K562 (cell line): Measurements from ENCODE around the gene PPM1L. TPM values are rescaled to one million over a fixed set of nuclear protein-coding genes. Genes with fewer than 3 reads are reported as not detected.

Experiments used
- BRD9 ChIP-seq: fragments of 450-650 bp; IDR thresholded peaks from 2 replicates; pipeline ENCODE4 v1.6.1; 2018; ENCODE audit warnings: low read depth; ENCODE audit not compliant: partially characterized antibody
- COPS2 ChIP-seq: fragments of 450-650 bp; conservative IDR thresholded peaks from 2 replicates; pipeline ENCODE4 v1.6.1; 2016; ENCODE audit warnings: mild to moderate bottlenecking, moderate library complexity
- ERF ChIP-seq: fragments of 450-650 bp; formaldehyde crosslinking; IDR thresholded peaks from 2 replicates; pipeline ENCODE4 v1.4.0; 2020; ENCODE audit warnings: mild to moderate bottlenecking, mixed read lengths
- HDAC6 ChIP-seq: IDR thresholded peaks from 2 replicates; pipeline ENCODE4 v1.6.1; 2012; ENCODE audit warnings: low read depth, mild to moderate bottlenecking, control low read depth, inconsistent platforms, low read length, moderate library complexity
- NBN ChIP-seq: fragments of 450-650 bp; IDR thresholded peaks from 2 replicates; pipeline ENCODE4 v1.6.1; 2016; ENCODE audit warnings: low read depth, mild to moderate bottlenecking
- NFE2 ChIP-seq: IDR thresholded peaks from 2 replicates; pipeline ENCODE4 v1.6.1; 2014; ENCODE audit warnings: antibody characterized with exemption, low read depth
- RAD21 ChIP-seq, 2 experiments: fragments of 250-450 bp in 1 of 2; fragments of 450-650 bp in 1 of 2; sonication (Bioruptor Pico) in 1 of 2; formaldehyde crosslinking in 1 of 2; IDR thresholded peaks in 1 of 2; conservative IDR thresholded peaks in 1 of 2; 2 replicates each; pipeline versions ENCODE4 v1.4.0 to v1.8.0; 2020 to 2022; ENCODE audit warnings: mild to moderate bottlenecking in 2 of 2, moderate library complexity in 1 of 2
- RFX7 ChIP-seq: fragments of 250-450 bp; sonication (Bioruptor Pico); IDR thresholded peaks from 2 replicates; pipeline ENCODE4 v1.5.1; 2021; ENCODE audit warnings: mild to moderate bottlenecking
- SMC3 ChIP-seq: conservative IDR thresholded peaks from 2 replicates; pipeline ENCODE4 v1.6.1; 2011; ENCODE audit warnings: low read depth, low read length, improper control_type of control experiment; ENCODE audit not compliant: insufficient read depth
- TAL1 ChIP-seq: fragments of 450-650 bp; IDR thresholded peaks from 2 replicates; pipeline ENCODE4 v1.6.1; 2016; ENCODE audit warnings: mild to moderate bottlenecking
- ZNF354B ChIP-seq: fragments of 250-450 bp; sonication (Bioruptor Pico); IDR thresholded peaks from 2 replicates; pipeline ENCODE4 v1.4.0; 2020
- polyA plus RNA-seq, 8 experiments: library from polyadenylated mRNA; depleted of rRNA in 4 of 8; stranded (reverse) in 5 of 8; unstranded in 3 of 8; fragments of >200 nt; fragmentation: Nextera tagmentation in 2 of 8; fragmentation: Illumina TruSeq in 1 of 8; extraction: Ambion mirVana in 2 of 8; extraction: Trizol in 1 of 8; gene quantifications; 2 replicates each; pipeline versions ENCODE4 v1.2.1 to v1.2.3, GENCODE V29; 2011 to 2014; ENCODE audit warnings: inconsistent platforms in 1 of 8, missing spikeins in 1 of 8
- total RNA-seq, 7 experiments: library from RNA; depleted of rRNA in 6 of 7; stranded (reverse); fragments of >200 nt in 6 of 7; fragmentation: Illumina TruSeq in 2 of 7; extraction: Trizol in 2 of 7; gene quantifications; 2 replicates each; pipeline versions ENCODE4 v1.2.1 to v1.2.3, GENCODE V29; 2011 to 2021; ENCODE audit warnings: low replicate concordance in 1 of 7
- TF ChIP-seq, protein P1 (sequence below): fragments of 250-450 bp; sonication (Bioruptor Pico); IDR thresholded peaks from 2 replicates; pipeline ENCODE4 v1.4.0; 2020
- TF ChIP-seq, protein P2 (sequence below): fragments of 450-650 bp; IDR thresholded peaks from 2 replicates; pipeline ENCODE4 v1.6.1; 2017; ENCODE audit warnings: antibody characterized with exemption
- TF ChIP-seq, protein P3 (sequence below): sonication (generic); formaldehyde crosslinking; IDR thresholded peaks from 2 replicates; pipeline ENCODE4 v1.8.0; 2022; ENCODE audit warnings: mild to moderate bottlenecking, low read depth, missing genetic modification reagents
- TF ChIP-seq, protein P4 (sequence below): fragments of 250-450 bp; sonication (Bioruptor Pico); IDR thresholded peaks from 2 replicates; pipeline ENCODE4 v1.4.0; 2020; ENCODE audit warnings: mild to moderate bottlenecking, moderate library complexity

Gene PPM1L
- total and polyA plus RNA-seq, 9 of the 15 experiments (the other 6 are each of a cell fraction or from before 2014, with no cell fraction given), result 0.01 to 0.41 (median 0.14) TPM

DNA sequence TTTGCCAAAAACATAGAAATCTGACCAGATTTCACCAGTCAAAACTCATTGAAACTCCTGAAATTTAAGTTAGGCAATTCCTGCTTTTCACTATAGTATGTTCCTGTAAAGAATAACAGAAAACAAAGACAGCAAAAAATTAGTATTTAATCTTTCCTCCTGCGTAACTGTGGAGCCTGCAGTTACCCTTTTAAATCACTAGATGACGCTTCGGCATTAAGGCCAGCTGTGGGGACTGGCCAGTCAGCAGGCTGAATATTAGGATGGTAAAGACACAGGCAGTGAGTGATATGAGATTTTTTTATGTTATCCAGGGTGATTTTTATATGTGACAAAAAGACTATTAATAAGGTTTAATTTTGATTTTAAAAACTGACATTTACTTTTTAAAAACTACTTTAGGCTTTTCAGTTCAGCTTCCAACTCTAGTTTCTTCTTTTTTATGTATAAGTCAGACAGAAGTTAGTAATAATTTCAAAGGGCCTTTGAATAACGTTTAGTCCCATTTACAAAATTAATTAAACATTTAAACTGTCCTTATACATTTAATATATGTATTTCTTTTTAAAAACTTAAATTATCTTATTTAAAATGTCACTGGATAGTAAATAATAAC lies 165.1 kb downstream of the PPM1L start (continued):
- TF ChIP-seq HDAC6 (no peak), RFX7 (CRISPR knock-in tag) (no peak), NBN (no peak), ZNF354B (no peak), RAD21 (CRISPR knock-in tag; conservative IDR thresholded peaks at IDR 0.05 in 1 of 2, IDR thresholded peaks at IDR 0.05 in 1 of 2) (peak; percentile 75 to 80), COPS2 (no peak), TAL1 (no peak), SMC3 (0 out of 2 replicates have a peak, but pooled peaks have one; percentile 60), BRD9 (no peak), NFE2 (no peak), ERF (no peak)
- TF ChIP-seq, protein P1, sequence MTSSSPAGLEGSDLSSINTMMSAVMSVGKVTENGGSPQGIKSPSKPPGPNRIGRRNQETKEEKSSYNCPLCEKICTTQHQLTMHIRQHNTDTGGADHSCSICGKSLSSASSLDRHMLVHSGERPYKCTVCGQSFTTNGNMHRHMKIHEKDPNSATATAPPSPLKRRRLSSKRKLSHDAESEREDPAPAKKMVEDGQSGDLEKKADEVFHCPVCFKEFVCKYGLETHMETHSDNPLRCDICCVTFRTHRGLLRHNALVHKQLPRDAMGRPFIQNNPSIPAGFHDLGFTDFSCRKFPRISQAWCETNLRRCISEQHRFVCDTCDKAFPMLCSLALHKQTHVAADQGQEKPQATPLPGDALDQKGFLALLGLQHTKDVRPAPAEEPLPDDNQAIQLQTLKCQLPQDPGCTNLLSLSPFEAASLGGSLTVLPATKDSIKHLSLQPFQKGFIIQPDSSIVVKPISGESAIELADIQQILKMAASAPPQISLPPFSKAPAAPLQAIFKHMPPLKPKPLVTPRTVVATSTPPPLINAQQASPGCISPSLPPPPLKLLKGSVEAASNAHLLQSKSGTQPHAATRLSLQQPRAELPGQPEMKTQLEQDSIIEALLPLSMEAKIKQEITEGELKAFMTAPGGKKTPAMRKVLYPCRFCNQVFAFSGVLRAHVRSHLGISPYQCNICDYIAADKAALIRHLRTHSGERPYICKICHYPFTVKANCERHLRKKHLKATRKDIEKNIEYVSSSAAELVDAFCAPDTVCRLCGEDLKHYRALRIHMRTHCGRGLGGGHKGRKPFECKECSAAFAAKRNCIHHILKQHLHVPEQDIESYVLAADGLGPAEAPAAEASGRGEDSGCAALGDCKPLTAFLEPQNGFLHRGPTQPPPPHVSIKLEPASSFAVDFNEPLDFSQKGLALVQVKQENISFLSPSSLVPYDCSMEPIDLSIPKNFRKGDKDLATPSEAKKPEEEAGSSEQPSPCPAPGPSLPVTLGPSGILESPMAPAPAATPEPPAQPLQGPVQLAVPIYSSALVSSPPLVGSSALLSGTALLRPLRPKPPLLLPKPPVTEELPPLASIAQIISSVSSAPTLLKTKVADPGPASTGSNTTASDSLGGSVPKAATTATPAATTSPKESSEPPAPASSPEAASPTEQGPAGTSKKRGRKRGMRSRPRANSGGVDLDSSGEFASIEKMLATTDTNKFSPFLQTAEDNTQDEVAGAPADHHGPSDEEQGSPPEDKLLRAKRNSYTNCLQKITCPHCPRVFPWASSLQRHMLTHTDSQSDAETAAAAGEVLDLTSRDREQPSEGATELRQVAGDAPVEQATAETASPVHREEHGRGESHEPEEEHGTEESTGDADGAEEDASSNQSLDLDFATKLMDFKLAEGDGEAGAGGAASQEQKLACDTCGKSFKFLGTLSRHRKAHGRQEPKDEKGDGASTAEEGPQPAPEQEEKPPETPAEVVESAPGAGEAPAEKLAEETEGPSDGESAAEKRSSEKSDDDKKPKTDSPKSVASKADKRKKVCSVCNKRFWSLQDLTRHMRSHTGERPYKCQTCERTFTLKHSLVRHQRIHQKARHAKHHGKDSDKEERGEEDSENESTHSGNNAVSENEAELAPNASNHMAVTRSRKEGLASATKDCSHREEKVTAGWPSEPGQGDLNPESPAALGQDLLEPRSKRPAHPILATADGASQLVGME (CRISPR knock-in tag), result no peak
- TF ChIP-seq, protein P2, sequence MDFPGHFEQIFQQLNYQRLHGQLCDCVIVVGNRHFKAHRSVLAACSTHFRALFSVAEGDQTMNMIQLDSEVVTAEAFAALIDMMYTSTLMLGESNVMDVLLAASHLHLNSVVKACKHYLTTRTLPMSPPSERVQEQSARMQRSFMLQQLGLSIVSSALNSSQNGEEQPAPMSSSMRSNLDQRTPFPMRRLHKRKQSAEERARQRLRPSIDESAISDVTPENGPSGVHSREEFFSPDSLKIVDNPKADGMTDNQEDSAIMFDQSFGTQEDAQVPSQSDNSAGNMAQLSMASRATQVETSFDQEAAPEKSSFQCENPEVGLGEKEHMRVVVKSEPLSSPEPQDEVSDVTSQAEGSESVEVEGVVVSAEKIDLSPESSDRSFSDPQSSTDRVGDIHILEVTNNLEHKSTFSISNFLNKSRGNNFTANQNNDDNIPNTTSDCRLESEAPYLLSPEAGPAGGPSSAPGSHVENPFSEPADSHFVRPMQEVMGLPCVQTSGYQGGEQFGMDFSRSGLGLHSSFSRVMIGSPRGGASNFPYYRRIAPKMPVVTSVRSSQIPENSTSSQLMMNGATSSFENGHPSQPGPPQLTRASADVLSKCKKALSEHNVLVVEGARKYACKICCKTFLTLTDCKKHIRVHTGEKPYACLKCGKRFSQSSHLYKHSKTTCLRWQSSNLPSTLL, result no peak
- TF ChIP-seq, protein P3, sequence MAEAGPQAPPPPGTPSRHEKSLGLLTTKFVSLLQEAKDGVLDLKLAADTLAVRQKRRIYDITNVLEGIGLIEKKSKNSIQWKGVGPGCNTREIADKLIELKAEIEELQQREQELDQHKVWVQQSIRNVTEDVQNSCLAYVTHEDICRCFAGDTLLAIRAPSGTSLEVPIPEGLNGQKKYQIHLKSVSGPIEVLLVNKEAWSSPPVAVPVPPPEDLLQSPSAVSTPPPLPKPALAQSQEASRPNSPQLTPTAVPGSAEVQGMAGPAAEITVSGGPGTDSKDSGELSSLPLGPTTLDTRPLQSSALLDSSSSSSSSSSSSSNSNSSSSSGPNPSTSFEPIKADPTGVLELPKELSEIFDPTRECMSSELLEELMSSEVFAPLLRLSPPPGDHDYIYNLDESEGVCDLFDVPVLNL, result no peak
- TF ChIP-seq, protein P4, sequence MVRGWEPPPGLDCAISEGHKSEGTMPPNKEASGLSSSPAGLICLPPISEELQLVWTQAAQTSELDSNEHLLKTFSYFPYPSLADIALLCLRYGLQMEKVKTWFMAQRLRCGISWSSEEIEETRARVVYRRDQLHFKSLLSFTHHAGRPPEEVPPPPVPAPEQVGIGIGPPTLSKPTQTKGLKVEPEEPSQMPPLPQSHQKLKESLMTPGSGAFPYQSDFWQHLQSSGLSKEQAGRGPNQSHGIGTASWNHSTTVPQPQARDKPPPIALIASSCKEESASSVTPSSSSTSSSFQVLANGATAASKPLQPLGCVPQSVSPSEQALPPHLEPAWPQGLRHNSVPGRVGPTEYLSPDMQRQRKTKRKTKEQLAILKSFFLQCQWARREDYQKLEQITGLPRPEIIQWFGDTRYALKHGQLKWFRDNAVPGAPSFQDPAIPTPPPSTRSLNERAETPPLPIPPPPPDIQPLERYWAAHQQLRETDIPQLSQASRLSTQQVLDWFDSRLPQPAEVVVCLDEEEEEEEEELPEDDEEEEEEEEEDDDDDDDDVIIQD (CRISPR knock-in tag), result no peak
